B cell (primary cell): ENCODE data around the gene TNPO1.

ENCODE experiments used
- CTCF ChIP-seq: fragments of 200-600 bp; IDR thresholded peaks from one replicate; pipeline ENCODE4 v1.8.0; 2022; ENCODE audit warnings: antibody characterized with exemption, mild to moderate bottlenecking
- EZH2 ChIP-seq: IDR thresholded peaks from 2 replicates; pipeline ENCODE4 v1.6.1; 2012; ENCODE audit warnings: borderline replicate concordance, low read depth, mild to moderate bottlenecking, moderate library complexity, low read length; ENCODE audit not compliant: insufficient read depth, poor library complexity, severe bottlenecking

- TF ChIP-seq EZH2 (no peak), CTCF (no peak)
Observed at GRCh38 chr5:72829707-72830106, 13.2 kb downstream of the TNPO1 start.
